Measurements from ENCODE around the gene KIF13A. TPM values are rescaled to one million over a fixed set of nuclear protein-coding genes. Genes with fewer than 3 reads are reported as not detected.

Gene KIF13A
- total and polyA plus RNA-seq, 9 of the 15 experiments (the other 6 are each of a cell fraction or from before 2014, with no cell fraction given): 3.6 to 44.3 (median 29.7) TPM

- TF ChIP-seq, protein P1, sequence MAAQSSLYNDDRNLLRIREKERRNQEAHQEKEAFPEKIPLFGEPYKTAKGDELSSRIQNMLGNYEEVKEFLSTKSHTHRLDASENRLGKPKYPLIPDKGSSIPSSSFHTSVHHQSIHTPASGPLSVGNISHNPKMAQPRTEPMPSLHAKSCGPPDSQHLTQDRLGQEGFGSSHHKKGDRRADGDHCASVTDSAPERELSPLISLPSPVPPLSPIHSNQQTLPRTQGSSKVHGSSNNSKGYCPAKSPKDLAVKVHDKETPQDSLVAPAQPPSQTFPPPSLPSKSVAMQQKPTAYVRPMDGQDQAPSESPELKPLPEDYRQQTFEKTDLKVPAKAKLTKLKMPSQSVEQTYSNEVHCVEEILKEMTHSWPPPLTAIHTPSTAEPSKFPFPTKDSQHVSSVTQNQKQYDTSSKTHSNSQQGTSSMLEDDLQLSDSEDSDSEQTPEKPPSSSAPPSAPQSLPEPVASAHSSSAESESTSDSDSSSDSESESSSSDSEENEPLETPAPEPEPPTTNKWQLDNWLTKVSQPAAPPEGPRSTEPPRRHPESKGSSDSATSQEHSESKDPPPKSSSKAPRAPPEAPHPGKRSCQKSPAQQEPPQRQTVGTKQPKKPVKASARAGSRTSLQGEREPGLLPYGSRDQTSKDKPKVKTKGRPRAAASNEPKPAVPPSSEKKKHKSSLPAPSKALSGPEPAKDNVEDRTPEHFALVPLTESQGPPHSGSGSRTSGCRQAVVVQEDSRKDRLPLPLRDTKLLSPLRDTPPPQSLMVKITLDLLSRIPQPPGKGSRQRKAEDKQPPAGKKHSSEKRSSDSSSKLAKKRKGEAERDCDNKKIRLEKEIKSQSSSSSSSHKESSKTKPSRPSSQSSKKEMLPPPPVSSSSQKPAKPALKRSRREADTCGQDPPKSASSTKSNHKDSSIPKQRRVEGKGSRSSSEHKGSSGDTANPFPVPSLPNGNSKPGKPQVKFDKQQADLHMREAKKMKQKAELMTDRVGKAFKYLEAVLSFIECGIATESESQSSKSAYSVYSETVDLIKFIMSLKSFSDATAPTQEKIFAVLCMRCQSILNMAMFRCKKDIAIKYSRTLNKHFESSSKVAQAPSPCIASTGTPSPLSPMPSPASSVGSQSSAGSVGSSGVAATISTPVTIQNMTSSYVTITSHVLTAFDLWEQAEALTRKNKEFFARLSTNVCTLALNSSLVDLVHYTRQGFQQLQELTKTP (IDR thresholded peaks at IDR 0.05; ENCODE audit: low read depth in 1 of 2, partially characterized antibody in 2 of 2): peak in 1 of 2 experiments; percentile 38
- no peak for TF ChIP-seq ETS1 (conservative IDR thresholded peaks at IDR 0.05; ENCODE audit: control insufficient read depth, low read depth, low read length)
- TF ChIP-seq CBX1 (IDR thresholded peaks at IDR 0.05; ENCODE audit: low read depth): no peak
- 0 out of 2 replicates have a peak, but pooled peaks have one; percentile 42 for TF ChIP-seq NFE2 (IDR thresholded peaks at IDR 0.05; ENCODE audit: low read depth)
- TF ChIP-seq HMGN3 (IDR thresholded peaks at IDR 0.05; ENCODE audit: borderline replicate concordance, extremely low read depth, insufficient read length, low read depth, low read length): no peak
- TF ChIP-seq ARID1B (IDR thresholded peaks at IDR 0.05): peak; percentile 89
- TF ChIP-seq, protein P2, sequence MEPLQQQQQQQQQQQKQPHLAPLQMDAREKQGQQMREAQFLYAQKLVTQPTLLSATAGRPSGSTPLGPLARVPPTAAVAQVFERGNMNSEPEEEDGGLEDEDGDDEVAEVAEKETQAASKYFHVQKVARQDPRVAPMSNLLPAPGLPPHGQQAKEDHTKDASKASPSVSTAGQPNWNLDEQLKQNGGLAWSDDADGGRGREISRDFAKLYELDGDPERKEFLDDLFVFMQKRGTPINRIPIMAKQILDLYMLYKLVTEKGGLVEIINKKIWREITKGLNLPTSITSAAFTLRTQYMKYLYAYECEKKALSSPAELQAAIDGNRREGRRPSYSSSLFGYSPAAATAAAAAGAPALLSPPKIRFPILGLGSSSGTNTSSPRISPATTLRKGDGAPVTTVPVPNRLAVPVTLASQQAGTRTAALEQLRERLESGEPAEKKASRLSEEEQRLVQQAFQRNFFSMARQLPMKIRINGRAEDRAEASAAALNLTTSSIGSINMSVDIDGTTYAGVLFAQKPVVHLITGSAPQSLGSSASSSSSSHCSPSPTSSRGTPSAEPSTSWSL (CRISPR knock-in tag; IDR thresholded peaks at IDR 0.05; ENCODE audit: borderline replicate concordance): no peak
- TF ChIP-seq PRPF4 (IDR thresholded peaks at IDR 0.05; ENCODE audit: insufficient read depth, low read depth, low read length, poor library complexity, severe bottlenecking): no peak
- TF ChIP-seq, protein P3, sequence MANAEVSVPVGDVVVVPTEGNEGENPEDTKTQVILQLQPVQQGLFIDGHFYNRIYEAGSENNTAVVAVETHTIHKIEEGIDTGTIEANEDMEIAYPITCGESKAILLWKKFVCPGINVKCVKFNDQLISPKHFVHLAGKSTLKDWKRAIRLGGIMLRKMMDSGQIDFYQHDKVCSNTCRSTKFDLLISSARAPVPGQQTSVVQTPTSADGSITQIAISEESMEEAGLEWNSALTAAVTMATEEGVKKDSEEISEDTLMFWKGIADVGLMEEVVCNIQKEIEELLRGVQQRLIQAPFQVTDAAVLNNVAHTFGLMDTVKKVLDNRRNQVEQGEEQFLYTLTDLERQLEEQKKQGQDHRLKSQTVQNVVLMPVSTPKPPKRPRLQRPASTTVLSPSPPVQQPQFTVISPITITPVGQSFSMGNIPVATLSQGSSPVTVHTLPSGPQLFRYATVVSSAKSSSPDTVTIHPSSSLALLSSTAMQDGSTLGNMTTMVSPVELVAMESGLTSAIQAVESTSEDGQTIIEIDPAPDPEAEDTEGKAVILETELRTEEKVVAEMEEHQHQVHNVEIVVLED (CRISPR knock-in tag; IDR thresholded peaks at IDR 0.05): no peak
- no peak for TF ChIP-seq ZNF274 (IDR thresholded peaks at IDR 0.05; ENCODE audit: borderline replicate concordance, low read depth, low read length)
- no peak for TF ChIP-seq TCF15 (CRISPR knock-in tag; IDR thresholded peaks at IDR 0.05)
- TF ChIP-seq PCBP1 (IDR thresholded peaks at IDR 0.05; ENCODE audit: low read depth, low read length, poor library complexity, severe bottlenecking): no peak
- TF ChIP-seq ZNF232 (CRISPR knock-in tag; IDR thresholded peaks at IDR 0.05): no peak
Observed at GRCh38 chr6:17729223-17730077, 258.0 kb downstream of the KIF13A start (continued).
